ENCODE measurements around the gene ATG3. TPM values are rescaled to one million over a fixed set of nuclear protein-coding genes. Genes with fewer than 3 reads are reported as not detected.

The ATG3 gene
- total and polyA plus RNA-seq, 2 experiments from 2014 or later: 68.1 to 93.9 TPM

DNA sequence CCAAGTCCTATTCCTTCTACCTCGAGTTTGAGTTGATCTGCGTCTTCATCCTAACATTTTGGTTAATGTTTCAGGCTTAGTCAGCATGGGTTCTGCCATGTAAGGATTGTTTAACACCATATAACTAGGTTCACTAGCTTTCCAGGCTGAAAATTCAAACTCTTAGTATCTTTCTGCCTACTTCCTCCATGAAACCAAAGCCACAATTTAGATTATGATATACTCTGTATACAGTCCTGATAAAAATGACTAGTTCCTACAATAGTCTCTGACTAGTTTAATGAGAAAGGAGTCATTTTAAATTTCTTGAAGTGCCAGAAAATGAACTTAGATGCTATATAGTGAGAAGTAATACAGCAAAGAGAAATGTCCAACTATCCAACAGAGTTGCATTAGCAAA is 55.9 kb downstream of the ATG3 start (continued):
- no peak for TF ChIP-seq ZNF462 (CRISPR knock-in tag; IDR thresholded peaks at IDR 0.05)

DNA sequence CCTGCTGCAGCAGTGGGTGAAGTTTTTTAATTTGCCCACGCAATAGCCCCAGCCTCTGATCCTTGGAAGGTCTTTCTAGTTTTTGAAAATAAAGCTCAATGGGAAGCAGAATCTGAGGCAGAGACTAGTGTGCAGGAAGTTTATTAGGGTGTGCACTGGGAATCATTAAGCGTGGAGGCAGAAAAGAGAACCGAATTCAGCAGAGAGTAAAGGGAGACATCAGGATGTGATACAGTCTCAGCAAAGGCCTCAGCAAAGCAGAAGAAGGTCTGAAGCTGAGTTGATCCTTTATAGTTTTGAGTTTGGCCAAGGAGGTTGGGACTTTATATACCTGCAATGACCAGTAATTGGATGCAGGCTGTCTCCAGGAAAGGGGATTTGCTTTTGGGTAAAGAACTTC is 57.6 kb downstream of the ATG3 start:
- peaks cover 10% of the 10 kb centered on the region; the same call in 1 of the 3 replicates for H3K36me3 Mint-ChIP-seq (ENCODE audit: low read depth)
- peaks cover 12% of the 10 kb centered on the region; the same call in 1 of the 3 replicates for H3K9me3 Mint-ChIP-seq
- H4K20me1 ChIP-seq (replicated peaks; ENCODE audit: insufficient read depth): no peaks in the 10 kb centered on the region
- H2AFZ ChIP-seq: no peak overlapping the region
- H3K4me2 ChIP-seq: no peak overlapping the region
- H3K27me3 Mint-ChIP-seq (ENCODE audit: insufficient read depth, low read depth, poor library complexity): no peaks in the 10 kb centered on the region
- ATAC-seq (no peak), DNase-seq (ENCODE audit: low spot score) (no peak)
- H3K9me2 ChIP-seq (ENCODE audit: insufficient read depth): no peaks in the 10 kb centered on the region
- no peaks in the 10 kb centered on the region for H3K79me2 ChIP-seq (replicated peaks; ENCODE audit: insufficient read depth)
- no peaks in the 10 kb centered on the region for H3K4me1 ChIP-seq (ENCODE audit: insufficient read depth)
- no peaks in the 10 kb centered on the region; the same call in 2 of the 3 replicates for H3K4me1 Mint-ChIP-seq
- H3K4me3 ChIP-seq: no peak overlapping the region
- H3F3A ChIP-seq (replicated peaks; ENCODE audit: low read depth): no peaks in the 10 kb centered on the region
- no peak overlapping the region for H3K27ac ChIP-seq (ENCODE audit: low read depth)
- no peak overlapping the region for H3K27ac Mint-ChIP-seq
- H3K36me3 ChIP-seq (ENCODE audit: insufficient read depth): no peaks in the 10 kb centered on the region
- no peaks in the 10 kb centered on the region for H3K27me3 ChIP-seq (ENCODE audit: insufficient read depth)
- no peak overlapping the region for H3K4me3 Mint-ChIP-seq
- TF ChIP-seq ETS1 (IDR thresholded peaks at IDR 0.05) (no peak), EZH2phosphoT487 (IDR thresholded peaks at IDR 0.05; ENCODE audit: unreplicated experiment) (no peak), ZNF462 (CRISPR knock-in tag; IDR thresholded peaks at IDR 0.05) (no peak), STAT1 (IDR thresholded peaks at IDR 0.05; ENCODE audit: unreplicated experiment) (no peak), JUNB (IDR thresholded peaks at IDR 0.05; ENCODE audit: unreplicated experiment) (no peak), ZNF331 (CRISPR knock-in tag; IDR thresholded peaks at IDR 0.05; ENCODE audit: low read depth) (no peak)
- TF ChIP-seq, protein P1, sequence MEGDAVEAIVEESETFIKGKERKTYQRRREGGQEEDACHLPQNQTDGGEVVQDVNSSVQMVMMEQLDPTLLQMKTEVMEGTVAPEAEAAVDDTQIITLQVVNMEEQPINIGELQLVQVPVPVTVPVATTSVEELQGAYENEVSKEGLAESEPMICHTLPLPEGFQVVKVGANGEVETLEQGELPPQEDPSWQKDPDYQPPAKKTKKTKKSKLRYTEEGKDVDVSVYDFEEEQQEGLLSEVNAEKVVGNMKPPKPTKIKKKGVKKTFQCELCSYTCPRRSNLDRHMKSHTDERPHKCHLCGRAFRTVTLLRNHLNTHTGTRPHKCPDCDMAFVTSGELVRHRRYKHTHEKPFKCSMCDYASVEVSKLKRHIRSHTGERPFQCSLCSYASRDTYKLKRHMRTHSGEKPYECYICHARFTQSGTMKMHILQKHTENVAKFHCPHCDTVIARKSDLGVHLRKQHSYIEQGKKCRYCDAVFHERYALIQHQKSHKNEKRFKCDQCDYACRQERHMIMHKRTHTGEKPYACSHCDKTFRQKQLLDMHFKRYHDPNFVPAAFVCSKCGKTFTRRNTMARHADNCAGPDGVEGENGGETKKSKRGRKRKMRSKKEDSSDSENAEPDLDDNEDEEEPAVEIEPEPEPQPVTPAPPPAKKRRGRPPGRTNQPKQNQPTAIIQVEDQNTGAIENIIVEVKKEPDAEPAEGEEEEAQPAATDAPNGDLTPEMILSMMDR (conservative IDR thresholded peaks at IDR 0.05; ENCODE audit: low read depth in 2 of 2): no peak

Data from GM23338 (cell line).